GM19438 (cell line): ENCODE results near the gene ZACN.
A peak's percentile ranks its signal among the peaks of the same experiment; 100 is the strongest.

Experiments
- ATAC-seq: cut with Tn5 transposase; IDR thresholded peaks from one replicate; pipeline ENCODE4 v1.9.1; 2021; ENCODE audit warnings: low read depth; ENCODE audit not compliant: unreplicated experiment

Gene ZACN

DNA sequence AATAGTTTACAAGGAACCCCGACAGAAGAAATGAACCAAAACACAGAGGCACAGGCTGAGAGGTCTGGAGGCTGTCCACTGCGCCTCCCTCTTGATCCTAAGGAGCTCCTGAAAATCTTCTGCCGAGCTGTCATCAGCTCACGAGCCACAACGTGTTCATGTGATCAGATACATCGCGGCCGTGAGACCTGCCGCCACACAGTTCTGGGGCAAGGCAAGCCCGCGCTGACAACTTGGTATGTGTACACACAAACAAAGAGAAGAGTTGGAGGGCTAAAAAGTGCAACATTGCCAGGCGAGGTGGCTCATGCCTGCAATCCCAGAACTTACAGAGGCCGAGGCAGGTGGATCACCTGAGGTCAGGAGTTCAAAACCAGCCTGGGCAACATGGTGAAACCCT is 17.0 kb downstream of the ZACN start:
- ATAC-seq = no peak

DNA sequence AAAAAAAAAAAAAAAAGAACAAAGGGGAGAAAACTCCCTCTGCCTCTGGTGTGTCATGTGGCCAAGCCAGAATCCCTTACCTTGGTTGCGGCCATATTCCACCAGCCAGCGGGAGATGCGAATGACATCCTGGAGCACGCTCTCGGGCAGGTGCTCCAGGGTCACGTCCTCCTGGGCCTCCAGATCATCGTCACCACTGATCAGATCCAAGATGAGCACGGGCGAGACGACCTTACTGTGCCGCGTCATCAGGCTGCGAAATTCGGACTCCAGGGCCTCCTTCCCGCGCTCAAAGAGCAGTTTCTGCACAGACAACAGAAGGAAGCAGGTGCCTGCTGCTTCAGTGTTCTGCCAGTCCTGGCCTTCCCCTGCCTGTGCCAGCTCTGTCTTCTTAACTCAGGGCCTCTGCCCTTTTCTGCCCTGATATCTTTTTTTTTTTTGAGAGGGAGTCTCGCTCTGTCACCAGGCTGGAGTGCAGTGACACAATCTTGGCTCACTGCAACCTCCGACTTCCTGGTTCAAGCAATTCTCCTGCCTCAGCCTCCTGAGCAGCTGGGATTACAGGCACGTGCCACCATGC is 18.8 kb downstream of the ZACN start:
- no peak for ATAC-seq

DNA sequence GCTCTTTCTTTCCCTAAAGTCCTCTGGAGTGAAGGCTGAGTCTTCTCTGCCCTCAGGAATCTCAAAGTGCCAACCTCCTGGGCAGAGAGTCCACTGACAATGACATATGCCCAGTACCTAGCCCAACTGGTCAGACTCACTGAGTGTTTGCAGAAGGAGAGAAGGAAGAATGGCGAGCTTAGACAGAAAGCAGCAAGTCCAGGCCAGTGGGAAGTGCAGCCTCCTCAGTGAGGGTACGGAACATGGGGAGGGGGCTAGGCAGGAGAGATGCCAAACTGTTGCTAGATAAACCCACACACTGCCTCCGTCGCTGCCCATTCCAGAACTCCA is 23.9 kb downstream of the ZACN start:
- no peak for ATAC-seq

DNA sequence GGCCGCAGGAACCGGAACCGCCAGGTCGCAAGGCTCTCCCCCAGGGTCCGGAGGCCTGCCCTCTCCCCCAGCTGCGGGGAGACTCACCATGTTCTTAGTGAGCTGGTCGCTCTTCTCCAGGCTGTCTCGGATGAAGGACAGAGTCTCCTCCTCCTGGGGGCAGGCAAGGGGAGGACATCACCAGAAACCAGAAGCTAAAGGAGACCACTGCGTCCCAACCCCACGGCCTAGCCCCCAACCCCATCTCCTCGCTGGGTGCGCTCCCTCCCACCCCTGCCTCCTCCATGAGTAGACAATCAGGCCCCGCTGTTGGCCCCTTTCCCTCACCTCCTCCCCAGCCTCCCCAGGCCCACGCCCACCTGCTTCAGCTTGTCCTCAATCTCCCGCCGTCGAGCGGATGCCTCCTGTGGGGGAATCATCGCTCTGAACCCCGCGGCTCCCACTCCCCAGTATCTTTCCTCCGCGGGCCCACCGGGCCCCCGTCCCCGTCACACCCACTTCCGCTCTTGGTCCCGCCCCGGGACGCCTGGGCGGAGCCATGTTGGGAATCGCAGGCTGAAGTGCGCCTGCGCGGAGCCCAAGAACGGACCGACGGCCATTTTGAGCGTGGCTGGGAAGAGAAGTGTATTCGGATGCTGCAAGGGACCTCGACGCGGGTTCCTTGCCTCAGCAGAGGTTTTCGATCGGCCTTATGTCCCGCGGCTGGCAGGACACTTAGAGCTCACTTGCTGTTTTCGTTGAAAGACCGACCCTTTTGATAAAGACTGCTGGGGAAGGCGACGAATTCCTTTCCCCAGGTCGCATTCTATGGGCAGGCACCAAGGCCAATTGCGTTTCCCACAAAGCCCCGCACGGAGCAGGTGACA is 24.5 kb downstream of the ZACN start, which contains the start of gene EXOC7:
TSS of gene EXOC7 (minus strand) at position 514 of the 866 bp plus-strand sequence. CDS start at position 419, 95 bp downstream.
- ATAC-seq = peak; percentile 87

DNA sequence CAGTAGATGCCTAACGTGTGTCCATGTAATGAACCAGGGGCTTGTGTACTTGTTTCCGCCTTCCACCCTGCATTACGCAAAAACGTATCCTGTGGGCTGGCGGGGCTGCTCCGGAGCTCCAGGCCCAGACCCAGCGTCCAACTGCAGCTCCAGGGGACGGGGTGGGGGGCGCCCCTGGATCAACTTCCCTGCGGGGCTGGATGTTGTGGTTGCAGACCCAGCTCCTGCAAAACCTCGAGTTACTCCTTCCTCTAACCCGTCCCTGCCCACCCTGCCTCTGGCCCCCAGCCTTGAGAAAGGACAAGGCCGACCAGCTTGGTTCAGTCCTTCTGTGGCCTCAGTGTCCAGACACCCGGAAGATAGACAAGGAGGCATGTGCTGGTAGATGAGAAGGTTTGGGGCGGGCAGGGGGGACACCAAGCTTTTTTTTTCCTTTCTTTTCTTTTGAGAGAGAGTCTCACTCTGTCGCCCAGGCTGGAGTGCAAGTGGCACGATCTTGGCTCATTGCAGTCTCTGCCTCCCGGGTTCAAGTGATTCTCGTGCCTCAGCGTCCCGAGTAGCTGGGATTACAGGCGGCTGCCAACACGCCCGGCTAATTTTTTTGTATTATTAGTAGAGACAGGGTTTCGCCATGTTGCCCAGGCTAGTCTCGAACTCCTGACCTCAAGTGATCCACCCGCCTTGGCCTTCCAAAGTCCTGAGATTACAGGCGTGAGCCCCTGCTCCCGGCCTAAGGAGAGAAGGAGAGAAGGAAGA is 25.3 kb downstream of the ZACN start:
- no peak for ATAC-seq

DNA sequence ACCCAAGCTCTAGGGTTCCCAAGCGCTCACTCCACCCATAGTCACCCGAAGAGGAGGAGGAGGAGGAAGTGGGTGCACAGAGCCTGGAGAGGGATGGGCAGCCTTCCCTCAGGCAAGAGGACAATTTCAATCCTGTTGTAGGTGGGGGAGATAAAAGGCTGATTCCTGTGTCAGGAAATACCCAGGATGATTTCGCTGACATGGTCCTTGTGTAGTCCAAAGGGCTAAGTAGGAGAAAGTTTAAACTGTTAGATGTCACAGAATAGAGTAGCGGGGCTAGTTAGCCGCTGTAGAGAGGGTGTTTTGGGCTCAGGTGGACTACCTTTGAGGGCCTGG is 25.9 kb downstream of the ZACN start:
- no peak for ATAC-seq

DNA sequence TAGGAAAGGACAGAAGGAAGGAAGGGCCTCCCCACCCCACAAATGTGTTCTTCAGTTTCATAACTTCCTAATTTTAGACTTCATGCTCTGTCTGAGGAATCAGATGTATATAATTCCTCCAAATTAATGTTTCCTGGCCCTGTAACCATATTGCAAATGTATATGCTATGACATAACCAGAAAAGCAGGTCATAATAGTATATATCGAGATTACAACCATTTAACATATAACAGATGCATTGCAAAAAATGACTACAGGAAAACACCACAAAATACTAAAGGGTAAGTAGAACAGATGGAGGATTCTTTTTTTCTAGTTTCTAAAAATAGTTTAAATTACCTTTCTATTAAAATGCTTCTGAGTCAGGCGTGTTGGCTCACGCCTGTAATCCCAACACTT is 27.7 kb downstream of the ZACN start:
- ATAC-seq = no peak

DNA sequence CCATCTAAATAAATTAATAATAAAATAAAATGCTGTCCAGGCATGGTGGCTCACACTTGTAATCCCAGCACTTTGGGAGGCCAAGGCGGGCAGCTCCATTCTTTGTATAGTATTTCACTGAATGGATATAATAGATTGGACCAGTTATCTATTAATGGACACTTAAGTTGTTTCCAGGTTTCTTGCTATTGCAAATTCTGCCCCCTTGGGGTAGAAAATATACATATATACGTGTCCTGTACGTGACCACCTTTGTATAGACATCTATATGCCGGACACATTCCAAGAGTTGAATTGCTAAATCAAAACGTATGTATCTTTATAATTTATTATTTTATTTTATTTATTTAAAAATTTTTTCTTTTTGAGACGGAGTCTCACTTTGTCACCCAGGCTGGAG is 28.5 kb downstream of the ZACN start:
- ATAC-seq = no peak

DNA sequence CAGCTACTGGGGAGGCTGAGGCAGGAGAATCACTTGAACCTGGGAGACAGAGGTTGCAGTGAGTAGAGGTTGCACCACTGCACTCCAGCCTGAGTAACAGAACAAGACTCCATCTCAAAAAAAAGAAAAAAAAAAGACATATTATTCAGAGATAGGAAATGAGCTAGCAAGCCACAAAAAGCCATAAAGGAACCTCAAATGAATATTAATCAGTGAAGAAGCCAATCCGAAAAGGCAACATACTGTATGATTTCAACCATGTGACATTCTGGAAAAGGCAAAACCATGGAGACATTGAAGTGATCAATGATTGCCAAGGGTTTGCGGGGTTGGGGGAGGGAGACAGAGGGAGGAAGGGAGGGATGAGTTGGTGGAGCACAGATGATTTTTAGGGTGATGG is 33.0 kb downstream of the ZACN start:
- no peak for ATAC-seq

DNA sequence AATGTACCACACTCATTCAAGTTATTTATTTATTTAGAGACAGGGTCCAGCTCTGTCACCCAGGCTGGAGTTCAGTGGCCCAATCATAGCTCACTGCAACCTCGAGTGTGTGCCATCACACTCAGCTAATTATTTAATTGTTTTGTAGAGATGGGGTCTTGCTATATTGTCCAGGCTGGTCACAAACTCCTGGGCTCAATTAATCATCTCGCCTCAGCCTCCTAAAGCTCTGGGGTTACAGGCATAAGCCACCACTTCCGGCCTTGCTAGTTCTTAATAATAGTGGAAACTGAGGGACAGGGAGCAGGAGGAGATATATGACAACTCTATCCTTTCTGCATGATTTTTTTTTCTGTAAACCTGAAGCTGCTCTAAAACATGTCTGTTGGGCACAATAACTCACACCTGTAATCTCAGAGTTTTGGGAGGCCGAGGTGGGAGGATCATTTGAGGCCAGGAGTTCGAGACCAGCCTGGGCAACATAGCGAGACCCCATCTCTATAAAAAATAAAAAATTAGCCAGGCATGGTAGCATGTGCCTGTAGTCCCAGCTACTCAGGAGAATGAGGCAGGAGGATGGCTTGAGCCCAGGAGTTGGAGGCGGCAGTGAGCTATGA is 36.3 kb downstream of the ZACN start:
- ATAC-seq = no peak

DNA sequence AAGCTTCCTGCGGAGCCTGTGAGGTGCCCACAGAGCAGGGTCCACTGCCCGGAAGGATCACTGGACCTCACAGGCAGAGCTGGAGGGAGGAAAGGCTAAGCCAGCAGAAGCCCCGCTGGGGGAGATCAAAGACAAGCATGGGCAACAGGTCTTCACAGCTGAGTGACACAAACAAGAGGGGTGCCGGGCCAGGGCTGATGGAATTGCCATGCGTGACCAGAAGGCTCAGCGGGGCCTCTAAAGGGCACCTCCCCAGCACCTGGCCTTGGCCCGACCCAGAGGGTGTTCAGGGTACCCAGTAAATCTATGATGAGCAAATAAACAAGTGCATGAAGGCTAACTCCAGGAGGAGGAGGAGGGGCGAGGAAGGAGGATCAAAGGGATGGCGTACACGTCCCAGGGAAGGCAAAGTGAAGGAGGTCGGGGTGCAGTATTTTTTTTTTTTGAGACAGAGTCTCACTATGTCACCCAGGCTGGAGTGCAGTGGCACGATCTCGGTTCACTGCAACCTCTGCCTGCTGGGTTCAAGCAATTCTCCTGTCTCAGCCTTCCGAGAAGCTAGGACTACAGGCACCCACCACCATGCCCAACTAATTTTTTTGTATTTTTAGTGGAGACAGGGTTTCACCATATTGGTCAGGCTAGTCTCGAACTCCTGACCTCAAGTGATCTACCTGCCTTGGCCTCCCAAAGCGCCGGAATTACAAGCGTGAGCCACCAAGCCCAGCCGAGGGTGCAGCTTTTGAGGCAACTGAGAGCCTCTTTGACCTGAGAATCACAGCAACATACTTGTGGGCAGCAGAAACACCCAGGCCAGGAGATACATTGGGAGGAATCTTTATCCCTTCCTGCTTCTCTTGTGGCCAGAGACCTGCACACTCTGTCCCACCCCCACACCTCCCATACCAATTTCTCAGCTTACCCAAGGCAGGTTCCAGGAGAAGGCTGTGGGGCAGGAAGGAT is 40.7 kb downstream of the ZACN start:
- ATAC-seq = no peak

DNA sequence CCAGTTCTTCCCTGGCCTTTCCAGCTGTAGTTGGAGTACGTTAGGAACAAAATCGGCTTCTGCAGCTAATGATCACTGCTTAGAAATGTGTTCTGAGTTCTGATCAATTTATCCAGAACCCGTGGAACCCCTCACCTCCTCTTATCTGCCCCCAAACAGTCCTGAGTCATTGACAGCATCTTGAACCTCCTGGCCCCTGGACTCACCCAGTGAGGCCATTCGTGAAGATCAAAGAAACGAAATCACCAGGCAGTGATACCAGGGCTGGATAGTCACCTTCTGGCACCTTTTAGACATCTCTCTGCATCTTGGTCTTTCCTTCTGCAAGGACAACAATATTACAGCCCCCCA is 41.7 kb downstream of the ZACN start:
- ATAC-seq = no peak

DNA sequence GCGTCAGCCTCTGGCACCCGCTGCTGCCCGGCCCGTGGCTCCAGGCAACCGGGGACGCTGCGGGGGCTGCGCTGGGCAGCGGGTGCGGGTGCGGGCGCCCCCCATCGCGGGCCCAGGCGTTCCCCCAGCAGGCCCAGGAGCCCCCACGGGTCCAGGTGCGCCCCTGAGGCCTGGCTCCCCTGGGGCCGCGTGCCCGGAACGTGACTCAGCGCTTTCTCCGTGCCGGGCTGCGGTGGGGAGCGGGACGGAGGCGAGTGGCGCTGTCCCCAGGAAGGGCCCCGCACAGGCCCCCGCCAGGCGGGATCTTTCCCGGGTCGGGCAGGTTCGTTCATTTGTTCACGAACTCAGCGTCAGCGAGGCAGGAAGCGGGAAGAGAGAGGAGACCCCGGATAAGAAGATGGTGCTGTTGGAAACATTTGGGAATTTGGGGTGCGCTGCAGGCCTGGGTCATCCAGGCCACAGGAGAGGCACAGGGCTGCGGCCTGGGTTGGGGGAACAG is 43.0 kb downstream of the ZACN start:
- ATAC-seq = no peak

DNA sequence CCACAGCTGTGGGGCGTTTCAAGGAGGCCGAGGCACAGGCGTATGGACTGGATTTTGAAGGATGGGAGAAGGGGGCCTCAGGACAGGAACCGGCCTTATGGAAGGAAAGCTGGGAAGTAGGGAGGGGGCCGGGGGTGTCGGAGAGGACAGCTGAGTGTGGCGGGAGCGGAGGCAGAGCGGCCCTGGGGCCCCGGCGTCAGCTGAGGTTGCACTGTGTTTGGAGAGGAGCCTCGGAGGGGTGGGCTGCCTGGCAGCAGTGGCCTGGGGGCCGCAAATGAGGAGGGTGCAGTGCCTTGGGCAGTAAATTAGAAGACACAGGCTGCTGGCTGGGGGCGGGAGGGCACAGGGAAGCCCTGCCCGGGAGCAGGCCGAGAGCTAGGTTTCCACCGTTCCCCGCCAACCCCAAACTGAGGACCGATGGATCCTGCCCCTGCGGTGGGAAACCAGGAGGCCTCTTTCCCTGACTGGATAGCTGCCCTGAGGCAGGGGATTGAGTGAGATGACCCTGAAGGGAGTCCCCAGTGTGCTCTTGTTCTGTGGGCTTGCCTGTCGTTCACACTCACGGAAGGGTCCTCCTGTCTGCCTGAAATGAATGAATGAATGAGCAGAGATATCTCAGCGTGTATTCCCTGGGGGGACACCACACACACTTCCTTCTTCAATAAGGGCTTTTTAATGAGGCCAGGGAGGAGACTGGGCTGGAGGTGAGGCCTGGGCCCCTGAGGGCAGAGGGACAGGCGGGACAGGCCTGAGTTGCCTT is 43.6 kb downstream of the ZACN start:
- no peak for ATAC-seq

DNA sequence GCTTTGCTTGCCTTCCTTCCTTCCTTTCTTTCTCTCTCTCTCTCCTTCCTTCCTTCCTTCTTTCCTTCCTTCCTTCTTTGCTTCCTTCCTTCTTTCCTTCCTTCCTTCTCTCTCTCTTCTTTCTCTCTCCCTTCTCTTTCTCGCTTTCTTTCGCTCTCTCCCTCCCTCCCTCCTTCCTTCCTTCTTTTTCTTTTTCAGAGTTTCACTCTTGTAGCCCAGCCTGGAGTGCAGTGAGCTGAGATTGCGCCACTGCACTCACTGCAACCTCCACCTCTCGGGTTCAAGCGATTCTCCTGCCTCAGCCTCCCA is 44.2 kb downstream of the ZACN start:
- no peak for ATAC-seq

DNA sequence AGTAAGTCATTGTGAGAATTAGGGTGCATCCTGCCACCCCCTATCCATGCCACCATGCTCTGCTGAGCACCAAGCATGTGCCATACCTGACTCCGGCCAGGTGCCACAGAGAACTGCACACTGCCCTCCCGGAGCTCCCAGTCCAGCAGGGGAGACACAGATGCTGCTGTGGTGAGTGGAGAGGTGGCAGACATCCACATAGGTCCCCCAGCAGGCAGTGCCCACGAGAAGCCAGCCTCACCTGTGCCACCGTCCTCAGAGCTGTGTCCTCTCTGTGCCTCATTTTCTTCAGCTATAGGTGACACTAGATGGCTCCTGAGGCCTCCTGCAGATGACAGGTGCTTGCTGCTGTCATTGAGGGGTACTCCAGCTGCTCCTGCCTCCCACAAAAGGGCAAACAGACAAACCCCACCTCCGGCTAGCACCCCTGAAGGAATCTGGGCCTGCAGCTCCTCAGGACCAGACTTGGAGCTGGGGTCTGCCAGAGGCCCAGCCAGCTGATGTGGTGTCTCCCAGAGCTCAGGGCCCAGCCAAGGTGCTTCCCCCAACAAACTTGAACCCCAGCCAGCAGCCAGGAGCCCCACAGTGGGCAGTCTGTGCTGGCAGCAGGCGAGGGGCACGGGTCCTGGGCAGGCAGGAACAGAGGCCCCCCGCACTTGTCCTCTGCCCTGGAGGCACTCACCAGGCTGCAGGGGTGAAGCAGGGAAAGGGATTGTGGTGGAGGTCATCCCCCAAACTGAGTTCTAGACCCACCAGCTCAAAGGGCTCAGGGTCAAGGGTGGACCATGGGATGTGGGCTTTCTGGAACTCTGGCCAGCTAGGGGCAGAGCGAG is 45.0 kb downstream of the ZACN start:
- no peak for ATAC-seq

DNA sequence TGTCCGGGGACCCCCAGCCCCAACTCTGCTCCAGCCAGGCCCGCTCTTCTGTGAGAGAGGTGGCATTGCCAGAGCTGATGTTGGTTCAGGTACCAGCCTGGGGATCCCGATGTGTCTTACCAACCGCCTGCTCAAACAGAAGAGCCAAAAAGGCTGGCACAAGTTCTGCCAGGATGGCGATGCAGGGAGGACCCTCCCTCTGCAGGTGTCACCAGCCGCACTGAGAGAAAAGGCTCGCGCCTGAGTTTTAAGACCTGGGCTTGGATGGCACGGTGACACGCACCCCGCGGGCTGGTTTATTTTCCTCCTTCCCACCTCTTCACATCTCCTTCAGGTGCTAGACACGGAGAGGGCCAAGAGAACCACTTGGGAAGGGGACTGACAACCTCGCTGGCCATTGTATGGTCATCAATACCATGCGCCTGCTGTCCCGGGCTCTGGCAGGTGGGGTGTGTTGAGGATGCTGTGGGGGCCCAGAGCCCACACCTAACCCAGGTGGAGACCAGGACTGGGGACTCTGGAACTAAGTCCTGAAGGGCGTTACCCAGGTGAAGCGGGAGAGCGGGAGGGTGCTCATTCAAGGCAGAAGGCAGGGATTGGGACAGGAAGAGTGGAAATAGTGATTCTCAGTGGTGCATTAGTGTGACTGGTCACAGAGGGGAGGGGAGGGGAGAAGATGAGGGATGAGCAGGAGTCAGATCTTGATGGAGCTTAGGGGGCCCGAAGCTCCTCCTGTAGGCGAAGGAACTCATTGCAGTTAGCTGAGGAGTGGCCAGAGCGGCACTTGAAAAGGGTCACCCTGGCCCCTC is 45.8 kb downstream of the ZACN start:
- no peak for ATAC-seq

DNA sequence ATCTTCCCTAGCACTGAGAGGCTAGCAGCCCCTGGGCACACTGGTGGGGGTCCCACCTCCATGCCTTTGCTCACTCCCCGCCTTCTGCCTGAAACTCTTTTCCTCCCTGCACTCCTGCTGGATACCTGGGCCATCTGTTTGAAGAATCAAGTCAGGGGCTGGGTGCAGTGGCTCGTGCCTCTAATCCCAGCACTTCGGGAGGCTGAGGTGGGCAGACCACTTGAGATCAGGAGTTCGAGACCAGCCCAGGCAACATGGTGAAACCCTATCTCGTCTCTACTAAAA is 46.4 kb downstream of the ZACN start:
- no peak for ATAC-seq
